ENCODE measurements around the gene NPAS3.

DNA sequence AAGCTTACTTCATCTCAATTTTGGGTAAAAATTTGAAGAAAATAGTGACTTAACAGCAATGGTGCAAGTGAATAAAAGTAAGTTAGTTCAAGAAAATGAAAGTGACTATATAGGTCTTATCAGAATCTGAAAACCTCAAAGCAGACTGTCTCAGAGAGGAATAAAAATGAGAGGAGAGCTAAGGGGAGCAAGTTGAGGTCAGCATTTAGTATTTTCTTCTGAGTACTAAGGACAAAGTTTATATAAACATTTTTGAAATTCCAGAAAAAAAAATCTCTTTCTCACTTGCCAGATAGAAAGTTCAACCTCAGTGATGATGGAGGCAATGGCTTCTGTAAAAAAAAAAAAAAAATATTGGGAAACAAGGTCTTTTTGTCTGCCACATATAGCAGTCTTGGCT lies 414.1 kb downstream of the NPAS3 start:
- TF ChIP-seq, protein P1, sequence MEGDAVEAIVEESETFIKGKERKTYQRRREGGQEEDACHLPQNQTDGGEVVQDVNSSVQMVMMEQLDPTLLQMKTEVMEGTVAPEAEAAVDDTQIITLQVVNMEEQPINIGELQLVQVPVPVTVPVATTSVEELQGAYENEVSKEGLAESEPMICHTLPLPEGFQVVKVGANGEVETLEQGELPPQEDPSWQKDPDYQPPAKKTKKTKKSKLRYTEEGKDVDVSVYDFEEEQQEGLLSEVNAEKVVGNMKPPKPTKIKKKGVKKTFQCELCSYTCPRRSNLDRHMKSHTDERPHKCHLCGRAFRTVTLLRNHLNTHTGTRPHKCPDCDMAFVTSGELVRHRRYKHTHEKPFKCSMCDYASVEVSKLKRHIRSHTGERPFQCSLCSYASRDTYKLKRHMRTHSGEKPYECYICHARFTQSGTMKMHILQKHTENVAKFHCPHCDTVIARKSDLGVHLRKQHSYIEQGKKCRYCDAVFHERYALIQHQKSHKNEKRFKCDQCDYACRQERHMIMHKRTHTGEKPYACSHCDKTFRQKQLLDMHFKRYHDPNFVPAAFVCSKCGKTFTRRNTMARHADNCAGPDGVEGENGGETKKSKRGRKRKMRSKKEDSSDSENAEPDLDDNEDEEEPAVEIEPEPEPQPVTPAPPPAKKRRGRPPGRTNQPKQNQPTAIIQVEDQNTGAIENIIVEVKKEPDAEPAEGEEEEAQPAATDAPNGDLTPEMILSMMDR (IDR thresholded peaks at IDR 0.05; ENCODE audit: borderline replicate concordance, extremely low read depth, low read length, poor library complexity, severe bottlenecking), result no peak
- no peak for TF ChIP-seq EZH2 (IDR thresholded peaks at IDR 0.05; ENCODE audit: borderline replicate concordance, low read depth, low read length, severe bottlenecking)

Measured in DND-41 (cell line).